ENCODE data around the gene OR1L8.

Gene OR1L8

GRCh38 chr9:122580360-122580759 lies 2.8 kb downstream of the OR1L8 start:
- no peak for DNase-seq (ENCODE audit: extremely low spot score)
- ChIA-PET POLR2A (no interaction called here), CTCF (interaction anchor here (1.2 kb wide), 1 partner anchor 82 kb away, joined by 3 read pairs; no protein-coding TSS in a partner anchor)
- TF ChIP-seq FOXM1 (IDR thresholded peaks at IDR 0.05; ENCODE audit: borderline replicate concordance) = no peak
- TF ChIP-seq TARDBP (IDR thresholded peaks at IDR 0.05) = no peak
- no peak for TF ChIP-seq FOXK2 (IDR thresholded peaks at IDR 0.05)
- no peak for TF ChIP-seq SP1 (IDR thresholded peaks at IDR 0.05)

- POLR2A ChIA-PET = no interaction called here
- DNase-seq (ENCODE audit: extremely low spot score) = no peak
- CTCF ChIA-PET = interaction anchor here (1.2 kb wide), 1 partner anchor 81 kb away, joined by 3 read pairs; no protein-coding TSS in a partner anchor
- TF ChIP-seq ZNF384 (IDR thresholded peaks at IDR 0.05) = no peak
- no peak for TF ChIP-seq FOXA1 (IDR thresholded peaks at IDR 0.05)
- TF ChIP-seq SP1 (IDR thresholded peaks at IDR 0.05) = no peak
- no peak for TF ChIP-seq PKNOX1 (IDR thresholded peaks at IDR 0.05)
- TF ChIP-seq L3MBTL2 (conservative IDR thresholded peaks at IDR 0.05) = no peak
- TF ChIP-seq CTBP1 (IDR thresholded peaks at IDR 0.05; ENCODE audit: borderline replicate concordance) = no peak
- no peak for TF ChIP-seq LEF1 (IDR thresholded peaks at IDR 0.05; ENCODE audit: borderline replicate concordance)
- TF ChIP-seq FOXM1 (IDR thresholded peaks at IDR 0.05; ENCODE audit: borderline replicate concordance) = no peak
- TF ChIP-seq TARDBP (IDR thresholded peaks at IDR 0.05) = no peak
- no peak for TF ChIP-seq NFRKB (IDR thresholded peaks at IDR 0.05)
- TF ChIP-seq SUZ12 (IDR thresholded peaks at IDR 0.05) = no peak
- TF ChIP-seq FOXK2 (IDR thresholded peaks at IDR 0.05) = no peak
- TF ChIP-seq ARNT (IDR thresholded peaks at IDR 0.05) = no peak
- TF ChIP-seq BHLHE40 (IDR thresholded peaks at IDR 0.05; ENCODE audit: borderline replicate concordance) = no peak
- no peak for TF ChIP-seq ELF4 (IDR thresholded peaks at IDR 0.05)
- TF ChIP-seq HDGF (IDR thresholded peaks at IDR 0.05; ENCODE audit: borderline replicate concordance) = no peak
Observed at GRCh38 chr9:122579874-122580273, 3.3 kb downstream of the OR1L8 start.

GRCh38 chr9:122572456-122572855 lies 10.7 kb downstream of the OR1L8 start:
- POLR2A ChIA-PET = no interaction called here
- DNase-seq (ENCODE audit: extremely low spot score) = no peak
- CTCF ChIA-PET = no interaction called here
- TF ChIP-seq FOXA1 (IDR thresholded peaks at IDR 0.05) (no peak), CTBP1 (IDR thresholded peaks at IDR 0.05; ENCODE audit: borderline replicate concordance) (no peak)

GRCh38 chr9:122567901-122568300 lies 15.3 kb downstream of the OR1L8 start:
- DNase-seq (ENCODE audit: extremely low spot score) = no peak
- CTCF ChIA-PET = no interaction called here
- POLR2A ChIA-PET = no interaction called here
- TF ChIP-seq PKNOX1 (IDR thresholded peaks at IDR 0.05) (no peak), CTBP1 (IDR thresholded peaks at IDR 0.05; ENCODE audit: borderline replicate concordance) (no peak), FOXA1 (IDR thresholded peaks at IDR 0.05) (no peak), ZNF384 (IDR thresholded peaks at IDR 0.05) (no peak), SP1 (IDR thresholded peaks at IDR 0.05) (no peak), TARDBP (IDR thresholded peaks at IDR 0.05) (no peak), FOXK2 (IDR thresholded peaks at IDR 0.05) (no peak), ELF4 (IDR thresholded peaks at IDR 0.05) (no peak), NFRKB (IDR thresholded peaks at IDR 0.05) (no peak), L3MBTL2 (conservative IDR thresholded peaks at IDR 0.05) (no peak), LEF1 (IDR thresholded peaks at IDR 0.05; ENCODE audit: borderline replicate concordance) (no peak)

- TF ChIP-seq CTBP1 (IDR thresholded peaks at IDR 0.05; ENCODE audit: borderline replicate concordance) = no peak
- TF ChIP-seq FOXM1 (IDR thresholded peaks at IDR 0.05; ENCODE audit: borderline replicate concordance) = no peak
- no peak for TF ChIP-seq SP1 (IDR thresholded peaks at IDR 0.05)
- TF ChIP-seq LEF1 (IDR thresholded peaks at IDR 0.05; ENCODE audit: borderline replicate concordance) = no peak
- TF ChIP-seq ZNF384 (IDR thresholded peaks at IDR 0.05) = no peak
- no peak for TF ChIP-seq ARNT (IDR thresholded peaks at IDR 0.05)
- no peak for TF ChIP-seq PKNOX1 (IDR thresholded peaks at IDR 0.05)
- no peak for TF ChIP-seq L3MBTL2 (conservative IDR thresholded peaks at IDR 0.05)
- TF ChIP-seq HDGF (IDR thresholded peaks at IDR 0.05; ENCODE audit: borderline replicate concordance) = no peak
- TF ChIP-seq NFRKB (IDR thresholded peaks at IDR 0.05) = no peak
- no peak for DNase-seq (ENCODE audit: extremely low spot score)
- ChIA-PET POLR2A (no interaction called here), CTCF (no interaction called here)
Observed at GRCh38 chr9:122562134-122562760, 20.9 kb downstream of the OR1L8 start.

- ChIA-PET CTCF (no interaction called here), POLR2A (no interaction called here)
- no peak for TF ChIP-seq FOXK2 (IDR thresholded peaks at IDR 0.05)
- TF ChIP-seq NFRKB (IDR thresholded peaks at IDR 0.05) = no peak
- no peak for TF ChIP-seq LEF1 (IDR thresholded peaks at IDR 0.05; ENCODE audit: borderline replicate concordance)
- no peak for TF ChIP-seq ELF4 (IDR thresholded peaks at IDR 0.05)
- TF ChIP-seq SP1 (IDR thresholded peaks at IDR 0.05) = no peak
- TF ChIP-seq CTBP1 (IDR thresholded peaks at IDR 0.05; ENCODE audit: borderline replicate concordance) = no peak
- no peak for TF ChIP-seq TARDBP (IDR thresholded peaks at IDR 0.05)
- no peak for TF ChIP-seq FOXM1 (IDR thresholded peaks at IDR 0.05; ENCODE audit: borderline replicate concordance)
- no peak for TF ChIP-seq HDGF (IDR thresholded peaks at IDR 0.05; ENCODE audit: borderline replicate concordance)
- TF ChIP-seq SUZ12 (IDR thresholded peaks at IDR 0.05) = no peak
- TF ChIP-seq BHLHE40 (IDR thresholded peaks at IDR 0.05; ENCODE audit: borderline replicate concordance) = no peak
- no peak for TF ChIP-seq ZNF384 (IDR thresholded peaks at IDR 0.05)
- TF ChIP-seq ARNT (IDR thresholded peaks at IDR 0.05) = no peak
- TF ChIP-seq PKNOX1 (IDR thresholded peaks at IDR 0.05) = no peak
- no peak for TF ChIP-seq L3MBTL2 (conservative IDR thresholded peaks at IDR 0.05)
- TF ChIP-seq FOXA1 (IDR thresholded peaks at IDR 0.05) = no peak
- DNase-seq (ENCODE audit: extremely low spot score) = no peak
Observed at GRCh38 chr9:122561446-122561845, 21.7 kb downstream of the OR1L8 start.

All from HEK293T (cell line).